GM10847 (cell line): ENCODE results near the gene TFG.

ENCODE experiments used
- POLR2A ChIP-seq: IDR thresholded peaks from 2 replicates; pipeline ENCODE4 v1.6.1; 2011; ENCODE audit not compliant: insufficient read length; ENCODE audit errors: extremely low read depth

The TFG gene

GRCh38 chr3:100702082-100702979 is 7.0 kb upstream of the TFG start:
- no peak for TF ChIP-seq POLR2A

DNA sequence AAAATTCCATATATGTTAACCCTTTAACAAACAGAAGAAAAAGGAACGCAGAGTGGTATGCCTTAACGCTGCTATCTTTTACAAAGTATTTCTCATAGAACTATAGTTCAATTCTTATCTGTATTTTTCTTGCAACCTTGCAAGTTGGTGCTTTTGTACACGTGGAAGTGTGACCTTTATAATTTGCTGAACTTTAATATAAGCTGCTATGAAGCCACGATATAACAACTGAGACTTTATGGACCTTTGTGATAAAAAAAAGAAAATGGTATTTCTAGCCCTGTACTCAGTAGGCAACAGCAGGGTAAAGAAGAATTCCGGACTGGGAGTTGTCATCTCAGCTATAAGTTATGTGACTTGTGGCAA is 6.3 kb upstream of the TFG start:
- TF ChIP-seq POLR2A, result no peak

DNA sequence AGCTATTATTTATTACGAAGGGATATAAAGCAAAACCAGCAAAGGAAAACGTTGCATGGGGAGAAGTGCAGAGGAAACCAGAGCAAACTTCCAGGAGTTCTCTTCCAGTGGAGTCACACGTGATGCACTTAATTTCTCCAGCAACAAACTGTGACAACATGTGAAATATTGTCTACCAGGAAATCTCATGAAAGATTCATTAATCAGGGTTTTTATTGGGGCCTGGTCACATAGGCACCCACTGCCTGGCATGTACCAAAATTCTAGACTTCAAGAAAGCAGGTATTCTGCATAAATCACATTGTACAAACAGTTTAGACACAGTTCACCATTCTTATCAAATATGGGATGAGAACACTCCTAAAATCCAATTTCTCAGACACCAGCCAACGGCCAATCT is 5.4 kb upstream of the TFG start:
- TF ChIP-seq POLR2A, result no peak

- TF ChIP-seq POLR2A, result no peak
Observed at GRCh38 chr3:100706365-100706764, 2.9 kb upstream of the TFG start.

DNA sequence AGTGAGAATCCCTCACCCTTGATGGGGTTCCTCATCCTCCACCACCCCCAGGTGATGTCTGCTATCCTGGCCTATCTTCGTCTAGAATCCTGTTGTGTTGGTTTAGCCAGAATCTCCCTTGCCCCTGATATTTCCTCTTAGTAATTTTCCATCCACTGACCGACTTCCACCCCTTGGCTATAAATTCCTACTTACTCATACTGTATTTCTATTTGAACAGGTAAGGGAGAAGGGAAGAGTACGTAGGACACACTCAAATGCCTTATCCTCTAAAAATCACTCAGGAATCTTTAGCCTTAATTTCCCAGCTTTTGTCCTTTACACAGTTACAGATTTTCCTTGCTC is 678 bp upstream of the TFG start:
- TF ChIP-seq POLR2A, result no peak

GRCh38 chr3:100709842-100710260 is 557 bp downstream of the TFG start:
- TF ChIP-seq POLR2A, result no peak

DNA sequence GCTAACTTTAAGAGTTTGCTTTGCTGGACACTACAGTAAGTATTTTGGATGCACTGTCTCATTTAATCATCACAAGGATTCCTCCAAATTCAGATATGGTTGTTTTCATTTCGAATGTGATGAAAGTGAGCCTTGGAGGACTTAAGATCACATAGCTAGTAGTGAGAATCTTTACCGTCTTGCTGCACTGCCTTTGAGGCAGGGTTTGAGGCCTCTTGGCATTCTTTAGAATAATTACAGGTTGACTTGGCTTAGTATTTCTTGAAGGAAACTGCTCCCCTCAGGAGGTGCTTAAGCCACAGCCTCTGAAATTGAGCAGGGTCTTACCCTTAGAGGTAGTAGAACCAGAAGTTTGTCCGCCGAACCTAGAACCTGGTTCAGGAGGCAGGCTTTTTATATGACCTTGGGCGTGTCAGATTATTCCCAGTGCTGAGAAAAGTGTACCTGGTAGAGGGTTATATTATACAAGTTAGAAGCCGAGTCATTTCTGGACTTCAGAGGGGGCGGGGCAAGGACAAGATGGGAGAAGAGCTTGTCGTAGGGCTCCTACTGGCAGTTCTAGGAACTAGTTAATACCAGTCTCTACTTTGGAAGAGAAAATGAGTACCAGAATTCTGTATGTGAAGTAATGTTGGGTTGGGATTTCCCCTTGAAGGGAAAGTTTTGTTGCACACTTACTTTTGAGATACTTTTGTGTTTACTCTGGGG is 1.1 kb downstream of the TFG start:
- TF ChIP-seq POLR2A, result no peak

GRCh38 chr3:100715176-100715575 is 5.9 kb downstream of the TFG start:
- TF ChIP-seq POLR2A, result no peak

GRCh38 chr3:100717063-100717462 is 7.8 kb downstream of the TFG start:
- no peak for TF ChIP-seq POLR2A

- TF ChIP-seq POLR2A, result no peak
Observed at GRCh38 chr3:100717637-100718487, 8.6 kb downstream of the TFG start.

- TF ChIP-seq POLR2A, result no peak
Observed at GRCh38 chr3:100719136-100719535, 9.8 kb downstream of the TFG start.

- no peak for TF ChIP-seq POLR2A
Observed at GRCh38 chr3:100720426-100720825, 11.1 kb downstream of the TFG start.

DNA sequence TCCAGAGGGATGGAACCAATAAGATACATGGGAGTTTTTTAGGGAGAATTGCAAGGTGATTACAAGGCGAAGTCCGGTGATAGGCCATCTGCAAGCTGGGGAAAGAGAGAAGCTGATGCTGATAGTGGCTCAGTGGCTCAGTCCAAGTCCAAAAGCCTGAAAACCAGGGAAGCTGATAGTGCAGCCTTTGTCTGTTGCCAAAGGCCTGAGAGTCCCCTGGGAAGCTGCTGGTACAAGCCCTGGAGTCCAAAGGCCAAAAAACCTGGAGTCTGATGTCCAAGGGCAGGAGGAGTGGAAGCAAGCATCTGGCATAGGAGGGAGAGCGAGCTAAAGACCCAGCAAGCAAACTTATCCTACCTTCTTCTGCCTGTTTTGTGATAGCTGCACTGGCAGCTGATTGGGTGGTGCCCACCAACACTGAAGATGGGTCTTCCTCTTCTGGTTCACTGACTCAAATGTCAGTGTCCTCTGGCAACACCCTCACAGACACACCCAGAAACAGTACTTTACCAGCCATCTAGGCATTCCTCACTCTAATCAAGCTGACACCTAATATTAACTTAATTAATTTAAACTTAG is 16.7 kb downstream of the TFG start:
- TF ChIP-seq POLR2A, result no peak

- TF ChIP-seq POLR2A, result no peak
Observed at GRCh38 chr3:100726706-100727105, 17.4 kb downstream of the TFG start.

DNA sequence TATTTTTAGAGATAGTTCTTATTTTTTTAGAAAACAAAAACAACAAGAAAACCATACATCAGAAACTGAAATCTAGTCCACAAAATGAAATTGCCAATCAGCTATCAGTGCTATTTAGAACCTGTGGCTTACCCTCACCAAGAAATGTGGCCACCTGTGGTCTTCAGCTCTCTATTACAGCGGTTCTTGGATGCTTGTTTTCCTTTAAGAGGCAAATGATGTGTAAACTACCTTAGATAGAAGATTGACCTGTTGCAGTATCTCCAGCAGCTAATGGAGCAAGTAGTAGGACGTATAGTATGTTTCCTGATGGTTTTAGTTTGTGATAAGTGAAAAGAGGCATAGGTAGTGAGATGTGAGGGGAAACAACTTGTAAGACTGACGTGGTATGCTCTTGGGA is 21.2 kb downstream of the TFG start:
- TF ChIP-seq POLR2A, result no peak
